Stimulated activated naive CD4-positive, alpha-beta T cell (primary cell): ENCODE measurements around the gene GOLGA2.
A peak's percentile ranks its signal among the peaks of the same experiment; 100 is the strongest.

Experiments used
- DNase-seq, 6 experiments: peaks; one replicate each; lab custom pipeline; 2025; lab: John Stamatoyannopoulos, UW

Gene GOLGA2

DNA sequence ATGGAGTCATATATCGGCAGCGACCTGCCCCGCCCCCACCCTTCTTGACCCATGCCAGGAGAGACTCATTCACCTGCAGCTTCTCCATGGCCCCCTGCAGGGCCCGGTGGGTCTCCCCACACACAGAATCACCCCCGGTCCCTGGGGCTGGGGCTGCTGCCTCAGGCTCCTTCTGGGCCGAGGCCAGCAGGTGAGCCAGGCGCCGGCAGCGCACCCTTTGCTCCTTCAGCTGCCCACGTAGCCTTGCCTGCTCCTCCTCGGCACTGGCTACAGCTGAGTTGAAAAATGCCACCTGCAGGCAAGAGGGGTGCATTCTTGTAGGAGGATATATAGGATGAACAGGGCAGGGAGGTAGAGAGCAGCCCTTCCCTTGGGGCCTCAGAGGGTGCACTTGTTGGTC, 17.9 kb downstream of the GOLGA2 start:
- DNase-seq, result no peak

DNA sequence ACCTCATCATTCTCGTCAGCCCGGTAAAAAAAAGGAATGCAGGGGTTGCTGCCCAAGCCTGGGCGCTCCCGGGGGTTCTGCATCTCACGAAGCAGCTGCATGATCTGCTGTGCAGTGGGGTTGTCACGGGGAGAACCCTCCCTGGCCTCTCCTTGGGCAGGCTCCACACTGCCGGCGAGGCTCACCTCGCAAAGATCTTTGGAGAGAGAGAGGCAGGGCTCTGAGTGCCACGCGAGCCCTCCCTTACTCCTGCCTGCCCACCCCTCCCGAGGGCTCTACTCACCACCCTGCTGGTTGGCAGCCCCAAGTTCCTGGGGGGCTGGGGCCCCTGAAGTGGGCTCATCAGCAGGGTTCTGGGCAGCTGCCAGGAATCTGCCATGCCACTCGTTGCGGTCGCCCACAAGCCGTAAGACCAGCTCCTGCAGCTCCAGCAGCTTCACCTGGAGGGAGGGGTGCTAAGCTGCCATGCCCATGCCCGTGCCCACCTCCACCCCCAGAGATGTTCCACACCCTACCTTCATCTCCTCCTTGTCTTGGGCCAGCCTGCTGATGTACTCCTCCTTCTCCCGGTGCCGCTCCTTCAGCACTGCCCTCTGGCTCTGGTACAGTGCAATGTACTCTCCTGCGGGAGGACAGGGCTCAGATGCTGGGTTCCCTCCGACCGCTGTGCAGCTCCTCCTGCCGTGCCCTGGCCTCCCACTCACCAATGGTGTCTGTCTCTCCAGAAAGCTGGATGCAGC, 18.6 kb downstream of the GOLGA2 start:
- no peak for DNase-seq

DNA sequence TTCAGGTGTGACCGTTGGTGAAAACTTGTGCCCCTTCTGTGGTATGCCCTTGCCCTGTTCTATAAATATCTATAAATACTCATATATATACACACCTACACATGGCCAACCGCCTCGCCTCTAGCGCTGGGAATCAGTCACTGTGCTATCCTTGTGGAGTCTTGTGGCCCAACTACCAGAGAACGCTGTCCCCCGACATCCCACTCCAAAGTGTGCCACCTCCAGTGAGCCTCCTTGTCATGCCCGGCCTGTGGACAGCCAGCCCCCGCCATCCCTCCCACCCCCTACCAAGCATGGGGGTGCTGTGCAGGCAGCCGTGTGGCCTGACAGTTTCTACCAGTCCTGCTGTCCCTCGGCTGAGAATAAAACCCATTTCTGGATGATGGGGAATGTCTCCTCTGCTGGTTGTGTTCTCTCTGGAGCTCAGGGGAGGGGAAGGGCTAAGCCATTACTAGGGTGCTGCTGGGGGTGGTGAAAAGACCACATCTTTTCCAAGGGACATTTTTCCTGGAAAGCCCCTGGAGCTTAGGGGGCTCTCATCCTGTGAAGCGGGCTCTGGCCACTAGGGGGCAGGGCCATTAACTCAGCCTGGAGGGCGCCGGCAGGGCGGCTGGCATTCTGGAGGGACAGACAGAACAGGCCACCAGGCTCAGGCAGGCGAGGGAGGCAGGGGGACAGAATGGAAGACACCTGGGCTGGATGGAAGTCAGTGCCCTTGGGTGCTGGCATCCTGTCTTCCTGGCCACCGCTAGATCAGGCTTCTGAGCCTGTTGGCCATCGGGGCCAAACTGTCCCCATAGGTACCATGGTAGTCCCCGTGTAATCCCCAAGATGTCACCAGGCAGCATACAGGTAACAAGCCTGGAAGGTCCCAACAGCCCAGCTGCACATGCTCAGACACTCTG, 20.7 kb downstream of the GOLGA2 start:
- peak in 4 of 6 experiments; percentile 30 to 46 (median 38) for DNase-seq

DNA sequence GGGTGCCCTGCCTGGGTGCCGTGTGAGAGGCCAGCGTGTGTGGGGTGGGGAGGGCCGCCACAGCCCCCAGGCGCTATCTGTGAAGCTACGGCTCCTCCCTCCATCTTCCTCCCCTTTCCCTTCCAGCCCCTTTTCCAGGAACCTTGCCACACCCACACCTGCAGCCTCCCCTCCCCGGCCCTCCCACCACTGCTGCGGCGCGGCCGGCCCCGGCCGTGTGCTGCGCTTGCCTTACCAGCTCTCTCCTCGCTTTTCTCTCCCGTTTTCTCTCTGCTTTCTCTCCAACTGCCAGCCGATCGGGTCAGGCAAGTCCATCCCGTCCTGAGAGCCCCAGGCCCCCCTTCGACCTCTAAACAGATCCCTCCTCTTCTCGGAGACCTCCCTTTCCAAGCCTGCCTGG, 21.4 kb downstream of the GOLGA2 start:
- no peak for DNase-seq

DNA sequence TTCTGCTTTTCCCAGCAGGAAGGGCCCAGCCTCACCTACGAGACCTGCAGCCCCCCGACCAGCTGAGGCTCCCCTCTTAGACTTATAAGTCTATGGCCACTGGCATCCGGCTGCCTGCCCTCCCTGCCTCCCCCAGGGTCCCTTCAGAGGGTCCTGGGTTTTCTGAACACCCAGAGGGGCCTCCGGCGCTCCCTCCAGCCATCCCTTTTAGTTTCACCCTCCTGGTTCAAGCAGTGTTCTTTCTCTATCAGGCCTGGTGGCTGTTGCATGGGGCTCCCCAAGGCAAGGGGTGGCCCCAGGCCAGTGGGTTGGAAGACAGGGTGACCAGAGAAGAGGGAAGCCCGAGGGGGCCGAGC, 21.8 kb downstream of the GOLGA2 start:
- DNase-seq, result no peak

DNA sequence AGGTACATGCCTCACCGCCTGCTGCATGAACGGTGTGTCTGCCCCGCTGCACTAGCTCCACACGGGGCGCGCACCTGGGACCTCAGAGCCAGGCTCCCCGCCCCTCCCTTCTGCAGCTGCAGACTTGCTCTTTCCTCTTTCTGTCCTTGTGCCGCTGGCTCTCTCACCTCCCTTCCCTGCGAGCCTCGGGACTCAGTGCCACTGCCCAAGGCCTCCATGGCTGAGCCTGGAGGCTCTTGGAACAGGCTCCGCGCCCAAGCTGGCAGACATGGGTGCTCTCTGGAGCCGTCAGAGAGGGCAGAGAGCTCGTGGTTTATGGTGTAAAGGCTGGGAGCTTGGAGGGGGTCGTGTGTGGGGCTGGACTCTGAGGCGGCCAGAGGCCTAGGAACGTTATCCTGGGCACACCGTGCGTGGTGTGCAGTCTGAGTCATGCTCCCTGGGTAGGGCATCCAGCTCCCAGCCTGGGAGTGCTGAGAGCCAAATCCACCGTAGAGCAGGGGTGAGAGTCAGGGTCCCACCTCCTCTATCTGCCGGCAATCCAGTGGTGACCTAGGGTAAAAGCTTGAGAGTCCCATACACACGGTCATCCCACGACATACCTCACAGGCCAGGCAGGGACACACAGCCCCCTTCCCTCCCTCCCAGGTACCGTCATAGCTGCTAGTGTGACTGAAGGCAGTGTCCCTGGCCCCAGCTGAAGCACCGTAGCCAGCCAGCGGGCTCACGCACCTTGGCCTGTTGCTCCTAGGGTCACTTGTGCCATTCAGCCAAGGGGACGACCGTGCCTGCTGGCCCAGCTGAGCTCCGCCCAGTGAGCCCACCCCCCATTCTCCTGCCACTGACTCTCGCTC, 22.4 kb downstream of the GOLGA2 start:
- no peak for DNase-seq

DNA sequence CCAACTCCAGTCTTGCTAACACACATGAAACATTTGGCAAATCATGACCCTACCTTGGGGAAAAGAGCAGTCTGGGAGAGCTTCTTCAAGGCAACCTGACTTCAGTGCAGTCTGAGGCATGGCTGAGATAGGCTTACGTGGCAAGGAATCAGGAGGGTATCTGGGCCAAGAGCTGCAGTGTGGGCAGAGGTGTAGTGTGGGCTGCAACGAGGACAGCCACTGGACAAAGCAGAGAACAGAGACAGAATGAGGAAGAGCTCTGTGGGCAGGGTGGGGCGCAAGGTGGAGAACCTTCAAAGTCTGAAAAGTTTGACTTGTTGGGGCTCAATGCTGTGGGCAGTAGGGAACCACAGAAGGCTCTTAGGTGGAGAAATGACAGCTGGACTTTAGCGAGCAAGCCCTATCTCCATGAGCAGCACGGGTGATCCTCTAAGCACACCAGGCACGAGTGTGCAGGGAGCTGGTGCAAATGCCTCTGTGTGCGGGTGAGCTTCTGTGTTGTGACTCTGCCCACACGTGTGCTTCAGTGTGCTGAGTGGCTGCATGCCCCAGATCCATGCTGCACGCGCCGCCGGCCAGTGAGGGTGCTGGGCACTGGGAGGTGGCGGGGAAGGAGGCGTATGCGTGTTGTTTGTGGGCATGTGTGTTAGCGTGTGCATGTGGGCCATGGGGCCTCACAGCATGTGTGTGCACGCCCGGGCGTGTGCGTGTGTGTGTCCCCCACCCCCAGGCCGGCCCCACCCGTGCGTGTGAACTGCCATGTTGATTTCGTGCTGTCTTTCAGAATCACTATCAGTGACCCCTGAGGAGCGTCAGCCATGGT, 23.3 kb downstream of the GOLGA2 start:
- DNase-seq, result no peak

DNA sequence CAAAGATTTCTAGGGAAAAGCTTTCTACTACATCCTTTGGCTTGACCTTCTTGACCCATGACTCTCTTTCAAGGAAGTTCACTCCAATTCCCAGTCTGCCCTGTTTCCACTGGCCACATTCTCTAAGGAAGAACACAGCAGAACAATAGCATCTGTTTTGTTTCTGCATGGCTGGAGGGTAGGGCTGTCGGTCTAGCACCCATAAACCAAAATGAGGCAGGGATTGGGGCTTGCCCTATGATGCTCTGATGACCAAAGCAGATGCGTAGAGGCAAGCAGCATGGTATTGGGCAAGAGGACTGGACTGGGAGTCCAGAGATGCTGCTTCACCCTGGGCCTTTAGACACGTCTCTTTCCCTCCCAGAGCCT, 24.1 kb downstream of the GOLGA2 start:
- no peak for DNase-seq

DNA sequence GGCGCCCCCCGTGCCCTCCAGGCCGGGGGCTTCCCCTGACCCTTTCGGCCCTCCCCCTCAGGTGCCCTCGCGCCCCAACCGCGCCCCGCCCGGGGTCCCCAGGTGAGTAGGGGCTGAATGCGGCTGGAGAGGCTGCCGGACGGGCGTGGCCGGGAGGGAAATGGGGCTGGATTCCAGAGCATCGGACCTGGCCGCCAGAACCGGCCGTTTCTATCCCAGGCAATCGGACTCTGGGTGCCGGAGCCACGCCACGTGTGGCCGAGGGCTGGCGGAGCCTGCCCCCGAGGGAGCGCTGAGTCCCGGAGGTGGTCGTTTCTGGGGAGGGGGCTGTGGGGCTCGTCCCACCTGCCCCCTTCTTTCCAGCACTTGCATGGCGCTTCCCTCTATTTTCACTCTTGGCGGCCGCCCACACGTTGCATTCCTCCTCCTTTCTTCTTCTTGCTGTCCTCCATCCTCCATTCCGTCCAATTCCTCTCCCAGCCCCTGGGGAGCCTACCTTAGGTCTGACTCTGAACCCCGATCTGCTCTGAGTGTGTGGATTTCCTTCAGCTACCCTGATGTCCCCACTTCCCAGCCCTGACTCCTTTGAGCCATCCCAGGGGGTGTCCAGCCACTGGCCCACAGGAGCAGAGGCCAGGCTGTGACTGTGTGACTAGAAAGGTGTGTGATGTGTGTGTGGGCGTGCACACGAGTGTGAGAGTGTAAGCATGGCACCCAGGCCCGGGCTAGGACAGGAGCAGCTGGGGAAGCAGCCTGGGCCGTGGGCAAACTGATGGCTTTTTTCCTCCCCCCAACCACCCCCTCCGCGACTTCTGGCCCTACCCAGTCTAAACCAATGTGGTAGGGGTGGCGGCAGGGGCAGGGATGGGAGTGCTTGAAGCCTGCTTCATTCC, 24.7 kb downstream of the GOLGA2 start:
- peak in 1 of 6 experiments; percentile 37 for DNase-seq

DNA sequence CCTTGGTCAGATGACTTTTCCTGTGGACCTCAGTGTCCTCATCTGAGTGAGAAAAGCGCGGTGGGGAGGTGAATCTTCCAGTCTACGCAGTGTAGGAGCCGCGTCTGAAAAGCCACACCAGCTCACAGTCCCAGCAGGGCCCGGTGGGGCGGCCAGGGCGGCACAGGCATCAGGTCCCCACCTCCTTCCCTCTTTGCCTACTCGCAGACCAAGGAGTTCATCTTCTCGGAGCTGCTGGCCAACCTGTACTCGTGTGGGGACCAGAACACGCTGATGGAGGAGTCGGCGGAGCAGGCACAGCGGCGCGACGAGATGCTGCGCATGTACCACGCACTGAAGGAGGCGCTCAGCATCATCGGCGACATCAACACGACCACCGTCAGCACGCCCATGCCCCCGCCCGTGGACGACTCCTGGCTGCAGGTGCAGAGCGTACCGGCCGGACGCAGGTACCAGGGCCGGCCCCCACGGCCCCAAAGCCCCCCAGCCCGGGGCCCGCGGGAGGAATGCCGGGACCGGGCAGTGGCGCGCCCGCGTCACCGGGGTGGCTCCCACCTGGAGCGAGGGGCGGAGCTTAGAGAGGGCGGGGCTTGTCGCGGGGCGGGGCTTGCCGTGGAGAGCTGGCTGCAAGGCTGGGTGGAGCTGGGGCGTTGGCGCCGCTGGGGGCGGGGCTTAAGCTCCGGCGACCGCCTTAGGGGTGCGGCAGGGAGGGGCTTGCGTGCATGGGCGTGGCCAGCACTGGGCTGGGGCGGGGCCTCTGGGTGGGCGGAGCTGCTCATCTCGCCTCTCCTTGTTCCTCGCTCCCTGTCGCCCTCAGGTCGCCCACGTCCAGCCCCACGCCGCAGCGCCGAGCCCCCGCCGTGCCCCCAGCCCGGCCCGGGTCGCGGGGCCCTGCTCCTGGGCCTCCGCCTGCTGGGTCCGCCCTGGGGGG, 25.6 kb downstream of the GOLGA2 start:
- DNase-seq, result peak; percentile 94 to 99 (median 98)

DNA sequence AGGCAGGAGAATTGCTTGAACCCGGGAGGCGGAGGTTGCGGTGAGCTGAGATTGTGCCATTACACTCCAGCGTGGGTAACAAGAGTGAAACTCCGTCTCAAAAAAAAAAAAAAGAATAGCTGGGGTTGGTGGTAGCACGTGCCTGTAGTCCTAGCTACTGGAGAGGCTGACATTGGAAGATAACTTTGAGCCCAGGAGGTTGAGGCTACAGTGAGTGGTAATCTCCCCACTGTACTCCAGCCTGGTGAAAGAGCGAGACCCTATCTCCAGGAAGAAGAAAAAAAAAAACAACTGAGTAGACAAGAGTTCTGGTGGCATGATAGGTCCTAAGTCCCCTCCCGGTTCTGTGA, 26.3 kb downstream of the GOLGA2 start:
- DNase-seq, result no peak

DNA sequence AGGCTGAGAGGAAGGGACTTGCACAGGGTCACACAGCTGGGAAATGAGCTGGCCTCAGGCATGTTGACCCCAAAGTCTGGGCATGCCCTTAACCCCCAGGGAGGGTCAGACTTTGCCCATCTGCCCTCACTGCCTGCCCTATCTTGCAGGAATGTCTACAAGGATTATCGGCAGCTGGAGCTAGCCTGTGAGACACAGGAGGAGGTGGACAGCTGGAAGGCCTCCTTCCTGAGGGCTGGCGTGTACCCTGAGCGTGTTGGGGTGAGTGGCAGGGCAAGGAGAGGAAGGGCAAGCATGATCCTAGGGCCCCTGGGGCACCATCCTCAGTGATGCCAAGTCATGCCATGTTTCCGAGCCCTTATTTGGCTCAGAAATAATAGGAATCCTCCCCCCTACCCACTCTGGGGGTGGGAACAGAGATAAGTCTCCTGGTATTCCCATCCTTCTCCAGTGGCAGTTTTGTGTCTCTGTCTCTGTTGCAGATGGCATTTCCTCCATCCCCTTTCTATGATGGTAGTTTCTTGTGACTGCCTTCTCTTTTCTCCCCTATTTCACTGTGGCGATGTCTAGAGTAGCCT, 28.5 kb downstream of the GOLGA2 start:
- no peak for DNase-seq

DNA sequence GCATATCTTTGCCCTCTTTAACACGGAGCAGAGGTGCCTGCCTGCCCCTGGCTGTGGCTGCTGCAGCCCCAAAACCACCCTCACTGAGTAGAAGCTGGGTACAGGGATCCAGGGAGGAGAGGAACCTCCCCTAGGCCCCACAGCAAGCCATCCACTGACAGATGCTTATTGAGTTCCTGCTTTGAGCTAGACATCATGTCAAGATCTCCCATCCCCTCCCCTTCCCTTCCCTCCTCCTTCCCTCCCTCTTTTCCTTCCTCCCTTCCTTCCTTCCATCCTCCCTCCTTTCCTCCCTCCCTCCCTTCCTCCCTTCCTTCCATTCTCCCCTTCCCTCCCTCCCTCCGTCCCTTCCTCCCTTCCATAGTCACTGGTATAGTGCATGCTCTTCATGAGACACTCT, 29.3 kb downstream of the GOLGA2 start:
- no peak for DNase-seq

DNA sequence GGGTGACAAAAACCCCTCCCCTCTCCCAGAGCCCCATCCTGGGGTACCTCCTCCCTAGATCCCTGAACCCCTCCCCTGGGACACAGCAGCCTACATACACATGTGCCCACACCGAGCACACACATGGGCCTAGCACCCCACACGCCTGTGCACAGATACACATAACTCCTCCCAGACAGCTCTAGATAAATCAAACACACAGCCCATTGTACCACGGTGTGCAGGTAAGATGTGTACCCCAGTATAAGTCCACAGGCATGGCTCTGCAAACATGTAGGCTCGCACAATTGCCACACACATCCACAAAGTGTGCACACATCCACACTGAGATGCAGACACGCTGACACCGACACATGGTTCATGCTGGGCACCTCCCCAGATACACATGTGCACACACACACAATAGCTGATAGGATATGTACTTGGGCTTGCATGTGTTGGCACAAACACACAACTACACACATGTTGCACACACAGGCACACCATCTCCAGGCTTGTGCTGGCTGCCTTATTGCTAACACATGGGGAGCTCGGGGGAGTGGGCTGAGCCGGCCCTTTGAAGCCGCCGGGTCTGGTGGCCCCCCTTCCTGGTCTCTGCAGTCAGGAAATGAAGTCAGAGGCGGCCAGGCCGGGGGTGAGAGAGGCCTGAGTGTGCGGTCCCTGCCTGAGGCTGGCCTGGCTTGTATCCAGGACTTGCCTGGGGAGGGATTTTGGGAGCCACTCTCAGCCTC, 30.2 kb downstream of the GOLGA2 start:
- no peak for DNase-seq

DNA sequence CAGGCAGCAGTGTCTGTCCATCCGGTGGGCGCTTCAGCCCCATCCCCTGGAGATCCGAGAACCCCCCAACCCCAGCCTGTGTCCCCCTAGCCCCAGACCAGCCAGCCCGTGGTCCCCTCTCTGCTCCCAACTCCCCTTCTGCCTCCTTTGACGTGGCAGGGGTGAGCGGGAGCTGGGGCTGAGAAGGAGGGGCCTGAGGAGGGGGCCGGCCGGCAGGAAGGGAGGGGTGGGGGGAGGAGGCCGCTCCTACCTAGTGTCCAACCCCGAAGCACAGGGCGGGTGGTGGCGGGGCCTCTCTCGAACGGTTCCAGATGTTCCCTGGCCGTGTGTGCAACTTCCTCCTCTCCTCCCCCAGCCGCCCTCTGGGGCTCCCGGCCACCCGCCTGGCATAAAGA, 31.0 kb downstream of the GOLGA2 start:
- DNase-seq, result no peak

DNA sequence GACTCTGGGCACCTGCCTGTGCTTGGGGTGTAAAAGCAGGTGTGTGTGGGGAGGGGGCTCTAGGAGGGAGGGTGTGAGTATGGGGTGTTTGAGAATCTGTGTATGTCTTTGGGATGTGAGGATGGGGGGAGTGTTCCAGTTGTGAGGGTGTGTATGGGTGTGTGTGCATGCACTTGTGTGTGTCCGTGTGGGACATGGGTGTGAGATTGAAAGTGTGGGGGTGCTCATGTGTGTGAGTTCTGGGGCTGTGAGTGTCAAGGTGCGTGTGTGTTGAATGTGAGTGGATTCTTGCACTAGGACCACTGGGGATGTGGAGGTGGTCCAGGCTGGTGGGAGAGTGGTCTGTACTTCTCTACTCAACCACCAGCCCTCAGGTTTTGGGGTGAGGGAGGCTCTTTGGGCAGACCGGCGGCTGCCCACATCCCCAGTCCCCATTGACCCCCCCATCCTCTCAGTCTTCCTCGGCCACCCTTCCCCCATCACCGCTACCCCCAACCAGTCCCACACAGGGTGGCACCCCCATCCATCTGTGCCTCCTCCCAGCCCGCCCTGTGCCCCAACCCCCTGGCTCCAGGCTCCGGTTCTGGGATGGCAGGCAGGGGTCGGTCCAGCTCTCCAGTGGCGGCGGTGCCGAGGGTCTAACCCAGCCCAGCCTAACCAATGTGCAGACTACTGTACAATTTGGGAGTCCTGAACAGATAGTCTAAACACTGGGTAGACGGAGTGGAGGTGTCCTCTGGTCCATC, 31.5 kb downstream of the GOLGA2 start:
- no peak for DNase-seq

DNA sequence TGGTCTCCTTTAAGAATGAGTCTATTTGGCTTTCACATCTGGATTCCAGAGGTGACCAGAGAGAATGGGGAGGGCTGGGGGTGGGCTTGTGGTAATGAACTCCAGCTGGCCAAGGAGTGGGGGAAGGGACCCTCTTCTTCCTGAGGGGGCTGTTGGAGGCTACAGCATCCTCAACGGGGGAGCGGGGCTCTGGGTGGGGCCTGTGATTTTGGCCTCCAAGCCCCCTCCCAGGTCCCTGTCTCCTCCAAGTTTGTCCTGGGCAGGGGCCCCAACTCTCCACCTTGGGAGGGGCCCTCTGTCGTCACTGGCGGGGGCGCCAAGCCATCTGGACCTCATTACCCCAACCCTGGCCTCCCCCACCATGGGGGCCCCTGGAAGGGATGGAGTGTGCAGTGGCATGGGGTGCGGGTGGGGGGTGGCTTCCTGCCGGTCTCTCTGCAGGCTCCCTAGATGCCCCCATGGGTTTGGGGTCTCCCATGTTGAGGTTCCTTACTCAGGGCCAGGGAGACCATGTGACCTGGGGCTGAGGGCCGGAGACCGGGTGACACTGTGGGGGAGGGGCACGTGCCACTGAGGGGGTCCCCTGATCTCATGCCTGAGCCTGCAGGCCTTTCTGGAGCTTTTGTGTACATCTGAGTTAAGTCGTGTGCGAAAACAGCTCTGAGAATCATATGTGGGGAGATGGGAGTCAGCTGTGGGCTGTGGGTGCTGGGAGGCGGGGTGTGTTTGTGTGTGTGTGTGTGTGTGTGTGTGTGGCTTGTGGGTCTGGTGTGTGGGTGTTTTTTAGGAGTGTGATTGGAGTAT, 32.4 kb downstream of the GOLGA2 start:
- DNase-seq, result no peak
